ENCODE data around the gene UQCRH.
"Not testable (repeated sequence)": the region's sequence is repeated elsewhere in the genome, so short reads cannot be mapped to it uniquely, and the experiment has no call there.

Gene UQCRH

GRCh38 chr1:46334030-46334384 is 30.5 kb downstream of the UQCRH start:
- no peak for DNase-seq

- DNase-seq = no peak
These were observed 31.6 kb downstream of the UQCRH start for GRCh38 chr1:46335081-46335480.

GRCh38 chr1:46337409-46337808 is 33.9 kb downstream of the UQCRH start:
- not testable (repeated sequence) for DNase-seq

- peak; percentile 51 for DNase-seq
These were observed 37.1 kb downstream of the UQCRH start, which contains the start of gene NSUN4 for GRCh38 chr1:46340404-46341221. Gene NSUN4, plus strand, starts transcription at chr1:46340807. Its CDS starts 20 bp downstream, at chr1:46340827.

- no peak for DNase-seq
These were observed 38.0 kb downstream of the UQCRH start for GRCh38 chr1:46341222-46342083.

GRCh38 chr1:46342084-46342656 is 38.7 kb downstream of the UQCRH start:
- DNase-seq = no peak

- DNase-seq = no peak
These were observed 39.3 kb downstream of the UQCRH start for GRCh38 chr1:46342677-46343350.

GRCh38 chr1:46343351-46343695 is 39.8 kb downstream of the UQCRH start:
- DNase-seq = no peak

- DNase-seq = no peak
These were observed 40.2 kb downstream of the UQCRH start for GRCh38 chr1:46343705-46344104.

- DNase-seq = no peak
These were observed 41.0 kb downstream of the UQCRH start for GRCh38 chr1:46344481-46344880.

GRCh38 chr1:46345281-46345680 is 41.8 kb downstream of the UQCRH start:
- no peak for DNase-seq

- no peak for DNase-seq
These were observed 48.9 kb downstream of the UQCRH start for GRCh38 chr1:46352363-46352762.

GRCh38 chr1:46355920-46356319 is 52.4 kb downstream of the UQCRH start:
- not testable (repeated sequence) for DNase-seq

- no peak for DNase-seq
These were observed 58.7 kb downstream of the UQCRH start for GRCh38 chr1:46362158-46362557.

GRCh38 chr1:46363121-46363520 is 59.6 kb downstream of the UQCRH start:
- no peak for DNase-seq

GRCh38 chr1:46364612-46365011 is 61.1 kb downstream of the UQCRH start:
- no peak for DNase-seq

GRCh38 chr1:46365796-46366195 is 62.3 kb downstream of the UQCRH start:
- not testable (repeated sequence) for DNase-seq
